ENCODE results near the gene NLE1.
"Not testable (repeated sequence)": the region's sequence is repeated elsewhere in the genome, so short reads cannot be mapped to it uniquely, and the experiment has no call there.

NLE1 gene

DNA sequence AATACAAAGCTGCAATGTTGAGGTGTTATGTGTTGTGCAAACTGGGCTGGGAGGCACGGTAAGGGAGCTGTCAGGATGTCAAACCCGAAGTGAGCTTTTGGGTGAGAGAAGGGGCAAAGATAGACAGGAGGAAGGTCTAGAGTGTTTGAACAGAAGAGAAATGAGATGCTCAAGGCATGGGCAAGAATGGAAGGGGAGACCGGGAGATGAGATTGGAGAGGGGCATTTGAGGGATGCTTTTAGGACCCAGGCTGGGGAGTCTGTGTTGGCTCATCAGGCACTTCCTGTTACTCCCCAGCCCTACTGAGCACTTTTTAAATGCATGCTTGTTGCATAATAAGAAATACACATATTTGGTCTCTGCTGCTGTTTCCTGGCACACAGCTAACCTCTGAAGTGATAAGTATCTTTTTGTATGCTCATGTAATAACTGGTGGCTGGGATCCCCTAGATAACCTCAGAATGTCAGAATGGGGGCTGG is 19.2 kb upstream of the NLE1 start:
- no peak for DNase-seq

DNA sequence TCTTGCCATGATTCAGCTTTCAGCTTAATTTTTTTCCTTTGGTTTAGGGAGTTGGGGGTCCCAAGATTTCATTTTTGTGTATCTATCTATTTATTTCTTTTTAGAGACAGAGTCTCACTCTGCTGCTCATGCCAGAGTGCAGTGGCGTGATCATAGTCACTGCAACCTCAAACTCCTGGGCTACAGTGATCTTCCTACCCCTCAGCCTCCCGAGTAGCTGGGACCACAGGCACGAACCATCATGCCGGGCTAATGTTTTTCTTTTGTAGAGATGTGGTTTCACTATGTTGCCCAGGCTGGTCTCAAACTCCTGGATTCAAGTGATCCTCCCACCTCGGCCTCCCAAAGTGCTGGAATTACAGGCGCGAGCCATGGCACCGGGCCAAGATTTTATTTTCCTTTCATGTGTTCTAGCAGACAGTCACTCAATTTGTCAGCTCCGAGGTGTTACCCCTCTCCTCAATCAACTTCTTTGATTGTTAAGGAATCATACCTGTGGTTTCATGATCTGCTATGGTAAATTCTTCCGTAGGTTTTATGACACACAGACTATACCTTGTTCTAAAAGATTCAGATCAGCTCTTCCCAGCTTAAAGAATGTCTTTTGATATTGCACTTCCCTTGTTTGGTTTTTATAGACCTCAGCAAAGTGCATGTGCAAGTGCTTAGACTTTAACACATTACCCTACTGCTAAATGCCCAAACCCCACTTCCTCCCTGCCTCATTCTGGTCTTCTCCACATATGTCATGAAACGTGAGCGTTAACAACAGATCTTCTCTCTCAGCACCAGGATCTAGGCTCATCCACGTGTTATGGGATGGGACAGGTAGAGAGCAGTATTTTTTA is 18.5 kb upstream of the NLE1 start:
- peak; percentile 52 for DNase-seq

DNA sequence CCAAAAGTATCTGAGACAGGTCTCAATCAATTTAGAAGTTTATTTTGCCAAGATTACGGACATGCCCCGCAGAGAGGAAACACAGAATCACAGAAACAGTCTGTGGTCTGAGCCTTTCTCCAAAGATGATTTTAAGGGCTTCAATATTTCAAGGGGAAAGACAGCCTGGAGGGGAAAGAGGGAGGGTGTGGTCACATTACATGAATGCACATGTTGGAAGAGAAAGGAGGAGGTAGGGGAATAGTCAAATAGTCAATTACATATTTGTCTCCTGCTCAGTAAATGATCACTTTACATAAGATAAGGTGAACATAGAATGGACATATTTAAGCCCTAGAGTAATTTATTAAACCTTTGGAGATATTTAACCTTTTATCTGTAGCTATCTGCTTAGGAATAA is 17.8 kb upstream of the NLE1 start:
- DNase-seq = no peak

DNA sequence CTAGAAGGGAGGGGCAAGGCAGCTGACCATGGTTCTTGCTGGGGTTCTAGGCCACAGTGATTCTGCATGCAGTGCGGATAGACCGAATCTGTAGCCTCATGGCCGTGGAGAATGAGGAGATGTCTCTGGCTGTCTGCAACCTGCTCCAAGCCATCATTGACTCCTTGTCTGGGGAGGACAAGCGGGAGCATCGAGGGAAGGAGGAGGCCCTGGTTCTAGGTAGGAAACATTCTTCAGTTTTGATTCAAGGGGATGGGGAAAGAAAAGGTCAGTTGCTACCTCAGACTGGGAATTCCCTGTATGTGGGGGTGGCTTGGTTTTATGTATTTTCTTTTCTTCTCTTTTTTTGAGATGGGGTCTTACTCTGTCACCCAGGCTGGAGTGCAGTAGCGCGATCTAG is 13.1 kb upstream of the NLE1 start:
- DNase-seq = no peak

DNA sequence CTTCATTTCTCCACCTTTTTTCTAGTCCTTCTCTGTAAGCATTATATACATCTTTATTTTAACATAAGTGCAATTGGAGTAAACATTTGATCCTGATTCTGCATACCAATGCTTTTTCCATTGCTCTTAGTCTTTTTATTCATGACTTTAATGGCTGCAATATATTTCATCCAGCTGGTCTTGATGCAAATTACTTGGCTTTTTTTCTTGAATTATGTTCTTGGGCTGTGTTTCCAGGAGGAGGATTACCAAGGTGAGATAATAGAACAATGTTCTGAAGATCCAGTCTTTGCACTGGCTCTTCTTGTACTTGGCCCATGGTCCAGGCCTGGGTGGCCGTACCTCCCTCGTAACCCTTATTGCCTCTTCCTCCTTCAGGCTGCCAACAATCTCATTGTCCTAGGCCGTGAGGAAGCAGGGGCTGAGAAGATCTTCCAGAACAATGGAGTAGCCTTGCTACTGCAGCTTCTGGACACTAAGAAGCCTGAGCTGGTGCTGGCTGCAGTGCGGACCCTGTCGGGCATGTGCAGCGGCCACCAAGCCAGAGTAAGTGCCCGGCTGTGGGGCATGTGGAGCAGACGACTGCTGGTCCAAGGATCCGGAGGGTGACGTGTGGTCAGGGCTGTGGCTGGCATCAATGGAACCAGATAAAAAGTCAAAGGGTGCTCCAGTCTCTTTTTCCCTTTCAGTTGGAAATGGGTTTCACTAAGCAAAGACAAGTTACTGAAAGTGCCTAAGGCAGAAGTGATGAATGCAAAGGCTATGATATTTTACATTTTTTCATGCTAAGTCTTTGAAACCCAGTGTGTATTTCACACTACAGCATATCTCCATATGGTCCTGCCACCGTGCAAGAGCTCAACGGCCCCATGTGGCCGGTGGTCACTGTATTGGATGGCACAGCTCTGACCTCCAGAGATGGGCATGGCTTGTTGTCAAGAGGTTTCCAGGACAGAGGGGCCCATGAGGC is 12.4 kb upstream of the NLE1 start:
- DNase-seq = no peak

DNA sequence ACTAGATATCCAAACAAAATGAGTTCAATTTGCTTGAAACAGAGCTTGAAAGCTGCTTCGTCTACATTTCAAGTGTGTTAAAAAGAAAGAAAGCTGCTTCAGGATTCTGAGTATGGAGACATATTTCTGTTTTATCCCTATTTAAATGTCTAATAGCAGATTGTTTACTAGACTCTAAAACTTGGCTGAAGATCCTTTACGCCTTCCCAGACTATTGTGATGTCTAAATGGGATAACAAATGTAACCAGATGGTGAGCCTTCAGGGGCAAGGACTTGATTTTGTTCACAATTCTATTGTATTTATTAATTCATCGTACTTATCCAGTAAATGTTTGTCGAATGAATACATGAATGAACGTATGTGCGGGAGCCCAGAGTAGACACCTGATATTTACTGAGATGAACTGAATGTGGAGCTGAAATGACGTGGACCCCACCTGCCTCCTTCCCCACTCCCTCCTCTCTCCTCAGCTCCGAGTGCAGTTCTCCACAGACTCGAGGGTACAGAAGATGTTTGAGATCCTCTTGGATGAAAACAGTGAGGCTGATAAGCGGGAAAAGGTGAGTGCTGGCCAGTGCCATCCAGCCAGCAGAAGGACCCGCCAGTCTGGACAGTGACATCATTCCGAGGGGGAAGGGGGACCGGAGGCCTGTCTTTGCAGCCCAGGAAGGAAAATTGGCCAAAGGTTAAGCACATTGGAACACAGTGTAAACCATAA is 10.5 kb upstream of the NLE1 start:
- no peak for DNase-seq

DNA sequence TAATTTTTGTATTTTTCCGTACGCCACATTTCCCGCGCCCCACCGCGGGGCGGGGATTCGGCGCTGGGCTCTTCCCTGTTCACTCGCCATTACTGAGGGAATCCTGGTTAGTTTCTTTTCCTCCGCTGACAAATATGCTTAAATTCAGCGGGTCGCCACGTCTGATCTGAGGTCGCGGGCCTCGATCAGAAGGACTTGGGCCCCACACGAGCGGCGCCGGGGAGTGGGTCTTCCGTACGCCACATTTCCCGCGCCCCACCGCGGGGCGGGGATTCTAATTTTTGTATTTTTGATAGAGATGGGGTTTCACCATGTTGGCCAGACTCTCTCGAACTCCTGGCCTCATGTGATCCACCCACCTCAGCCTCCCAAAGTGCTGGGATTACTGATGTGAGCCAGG is 9.0 kb upstream of the NLE1 start:
- DNase-seq = not testable (repeated sequence)

DNA sequence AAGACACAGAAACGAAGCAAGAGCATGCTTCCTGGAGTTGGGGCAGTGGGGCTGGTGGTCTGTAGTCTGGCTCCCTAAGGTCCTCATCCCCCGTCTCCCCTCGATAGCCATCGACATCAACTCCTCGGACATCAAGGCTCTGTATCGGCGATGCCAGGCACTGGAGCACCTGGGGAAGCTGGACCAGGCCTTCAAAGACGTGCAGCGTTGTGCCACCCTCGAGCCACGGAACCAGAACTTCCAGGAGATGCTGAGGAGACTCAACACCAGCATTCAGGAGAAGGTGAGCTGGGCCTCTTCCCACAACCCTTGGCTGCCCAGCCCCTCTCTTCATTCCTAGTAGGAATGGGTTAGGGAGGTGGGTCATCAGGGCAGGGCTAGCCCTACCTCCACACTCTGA is 7.8 kb upstream of the NLE1 start:
- no peak for DNase-seq

DNA sequence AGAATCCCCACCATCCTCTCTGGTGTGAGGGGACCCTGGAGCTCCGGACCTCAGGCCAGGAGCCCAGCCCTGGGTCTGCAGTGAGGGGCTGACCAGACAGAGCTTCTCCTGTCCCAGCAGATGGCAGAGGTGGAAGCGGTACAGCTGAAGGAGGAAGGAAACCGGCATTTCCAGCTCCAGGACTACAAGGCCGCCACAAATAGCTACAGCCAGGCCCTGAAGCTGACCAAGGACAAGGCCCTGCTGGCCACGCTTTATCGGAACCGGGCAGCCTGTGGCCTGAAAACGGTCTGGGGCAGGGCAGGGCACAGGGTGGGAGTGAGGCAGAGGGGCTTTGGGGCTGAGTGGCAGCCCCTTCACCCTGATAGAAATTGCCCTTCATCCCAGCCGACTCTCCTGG is 6.0 kb upstream of the NLE1 start:
- no peak for DNase-seq

DNA sequence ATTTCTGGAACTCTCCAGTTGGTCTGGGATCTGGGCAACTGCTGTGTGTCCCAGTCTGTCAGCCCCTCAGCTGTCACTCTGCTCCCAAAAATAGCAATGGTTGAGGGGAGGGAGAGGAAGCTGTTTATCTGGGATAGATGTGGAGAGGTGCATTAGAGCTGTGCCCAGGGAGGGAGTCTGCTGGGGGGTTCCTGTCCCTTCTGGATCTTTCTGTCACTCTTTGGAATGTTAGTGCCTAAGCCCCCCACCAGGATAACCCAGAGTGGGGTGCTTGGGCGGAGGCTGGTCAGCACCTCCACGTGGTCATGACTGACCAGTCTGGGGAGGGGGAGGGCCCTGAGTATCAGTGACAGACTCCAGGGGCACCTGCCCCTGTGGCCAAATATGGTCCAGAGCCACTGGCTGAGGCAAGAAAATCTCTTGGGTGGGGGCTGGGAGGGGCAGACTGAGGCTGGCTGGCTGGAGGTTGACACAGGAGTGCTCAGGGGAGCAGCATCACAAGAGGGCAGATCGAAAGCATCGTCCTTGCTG is 5.3 kb upstream of the NLE1 start, which contains the start of gene UNC45B:
Gene UNC45B, plus strand, starts transcription at position 443 of the 531 bp plus-strand sequence. CDS start 447 bp downstream, outside the sequence.
- no peak for DNase-seq

DNA sequence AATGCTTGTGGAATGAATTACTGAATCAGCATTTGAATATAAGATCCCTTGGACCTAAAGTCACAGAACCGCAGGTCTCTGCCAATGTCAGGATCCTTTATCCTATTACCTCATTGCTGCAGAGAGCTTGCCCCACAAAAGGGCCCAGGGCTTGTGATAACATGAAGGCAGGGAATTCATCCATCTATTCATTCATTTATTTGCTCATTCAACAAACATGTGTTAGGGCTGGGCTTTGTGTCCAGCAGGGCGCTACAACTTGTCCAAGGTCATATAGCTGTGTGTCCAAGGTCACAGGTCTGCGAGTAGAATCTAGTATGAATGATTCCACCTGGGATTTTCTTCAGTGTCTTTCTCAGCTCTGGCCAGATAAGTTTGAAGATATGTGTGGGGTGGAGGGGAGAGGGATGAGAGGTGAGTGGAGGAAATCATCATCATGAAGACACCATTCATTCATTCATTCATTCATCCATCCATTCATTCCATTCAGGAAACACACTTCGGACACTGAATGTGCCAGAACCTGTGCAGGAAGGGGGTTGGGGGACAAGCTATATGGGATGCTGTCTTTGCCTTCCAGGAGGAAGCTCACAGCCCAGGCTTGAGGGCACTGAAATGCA is 4.2 kb upstream of the NLE1 start:
- no peak for DNase-seq

DNA sequence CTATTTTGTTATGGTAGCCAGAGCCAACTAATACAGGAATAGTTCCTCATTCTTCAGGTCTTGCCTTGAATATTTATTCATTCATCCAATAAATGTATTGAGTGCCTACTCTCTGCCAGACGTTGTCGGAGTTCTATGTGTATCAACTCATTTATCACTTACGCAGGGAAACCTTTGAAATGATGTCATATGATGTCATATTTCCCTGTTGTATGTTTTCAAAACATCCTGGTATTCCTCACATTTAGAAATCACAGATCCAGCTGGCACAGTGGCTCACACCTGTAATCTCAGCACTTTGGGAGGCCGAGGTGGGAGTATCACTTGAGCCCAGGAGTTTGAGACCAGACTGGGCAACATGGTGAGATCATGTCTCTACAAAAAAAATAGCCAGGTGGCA is 2.7 kb upstream of the NLE1 start:
- no peak for DNase-seq

DNA sequence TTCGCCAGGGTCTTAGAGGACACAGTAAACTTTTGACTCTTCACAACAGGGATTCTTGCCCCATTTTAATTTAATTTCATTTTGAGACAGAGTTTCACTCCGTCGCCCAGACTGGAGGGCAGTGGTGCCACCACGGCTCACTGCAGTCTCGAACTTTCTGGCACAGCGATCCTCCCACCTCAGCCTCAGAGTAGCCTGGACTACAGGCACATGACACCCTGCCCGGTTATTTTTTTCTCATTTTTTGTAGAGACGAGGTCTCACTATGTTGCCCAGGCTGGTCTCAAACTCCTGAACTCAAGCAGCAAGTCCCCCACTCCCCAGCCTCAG is 329 bp upstream of the NLE1 start:
- DNase-seq = no peak

DNA sequence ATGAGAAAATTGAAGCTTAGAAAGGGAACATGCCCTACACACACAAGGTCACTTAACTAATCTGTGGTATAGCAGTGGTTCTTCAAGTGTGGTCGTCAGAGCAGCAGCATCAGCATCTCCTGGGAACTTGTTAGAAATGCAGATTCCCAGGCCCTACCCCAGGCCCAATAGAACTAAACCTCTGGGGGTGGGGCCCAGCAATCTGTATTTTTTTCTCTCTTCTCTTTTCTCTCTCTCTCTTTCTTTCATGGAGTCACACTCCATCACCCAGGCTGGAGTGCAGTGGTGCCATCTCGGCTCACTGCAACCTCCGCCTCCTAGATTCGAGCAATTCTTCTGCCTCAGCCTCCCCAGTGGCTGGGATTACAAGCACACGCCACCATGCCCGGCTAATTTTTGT is 3.9 kb downstream of the NLE1 start:
- DNase-seq = no peak

DNA sequence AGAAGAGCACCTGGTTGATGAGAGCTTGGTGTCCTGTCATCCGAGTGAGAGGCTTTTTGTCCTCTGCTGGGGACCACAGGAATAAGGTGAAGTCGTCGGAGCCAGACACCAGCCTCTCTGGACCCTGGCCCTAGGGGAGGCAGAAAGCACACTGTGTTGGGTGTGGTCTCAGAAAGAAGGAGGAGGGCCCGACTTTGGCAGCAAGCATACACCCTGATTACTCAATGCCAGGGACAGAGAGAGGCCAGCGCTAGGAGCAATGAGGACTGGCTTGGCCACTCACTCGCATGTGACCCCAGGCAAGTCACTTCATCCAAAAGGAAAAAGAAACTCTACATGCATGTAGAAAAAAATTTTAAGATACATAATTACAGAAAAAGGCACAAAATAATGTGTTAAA is 6.8 kb downstream of the NLE1 start:
- no peak for DNase-seq

DNA sequence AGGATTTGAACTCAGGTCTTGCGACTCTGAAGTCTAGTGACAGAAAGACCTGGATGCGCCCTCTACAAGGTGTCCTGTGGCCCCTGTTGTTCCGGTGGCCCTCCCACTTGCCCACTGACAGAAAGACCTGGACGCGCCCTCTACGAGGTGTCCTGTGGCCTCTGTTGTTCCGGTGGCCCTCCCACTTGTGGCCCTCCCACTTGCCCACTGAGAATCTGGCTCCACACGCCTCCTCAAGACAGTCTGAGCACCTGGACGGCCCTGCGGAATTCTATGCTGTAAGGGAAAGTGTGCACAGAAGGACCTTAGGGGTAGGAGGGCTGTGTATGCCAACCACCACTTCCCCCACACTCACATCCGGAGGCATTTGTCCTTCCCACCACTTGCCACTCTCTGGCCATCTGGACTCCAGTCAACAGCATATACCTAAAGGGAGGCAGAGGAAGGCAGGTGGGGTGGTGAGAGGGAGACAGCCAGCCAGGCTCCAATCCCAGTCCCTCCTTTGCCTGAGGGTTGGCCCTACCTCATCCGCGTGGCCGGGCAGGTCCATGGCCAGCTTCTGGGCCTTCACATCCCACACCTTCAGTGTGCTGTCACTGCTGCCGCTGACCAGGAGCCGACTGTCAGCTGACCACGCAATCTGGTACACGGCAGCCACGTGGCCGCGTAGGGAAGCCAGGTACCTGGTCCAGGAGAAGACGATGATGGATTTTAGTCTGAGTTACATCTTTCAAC is 9.1 kb downstream of the NLE1 start:
- DNase-seq = no peak

DNA sequence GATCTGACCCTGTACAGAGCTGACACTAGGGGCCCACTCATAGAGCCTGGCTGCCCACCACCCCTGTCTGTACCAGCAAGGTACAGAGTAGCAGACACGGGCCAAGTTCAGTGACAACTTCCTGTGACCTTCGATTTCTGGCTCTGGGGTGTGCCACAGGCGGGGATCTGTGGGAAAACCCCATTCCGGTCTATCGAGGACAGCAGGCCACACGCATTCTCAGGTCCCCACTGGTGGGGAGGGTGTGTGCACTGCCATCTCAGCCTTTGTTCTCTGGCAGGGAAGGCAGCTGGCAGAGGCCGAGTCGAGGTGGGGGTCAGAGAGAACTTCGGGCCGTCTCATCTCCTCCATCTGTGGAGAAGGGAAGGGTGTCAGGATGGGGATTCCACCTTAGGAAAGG is 10.0 kb downstream of the NLE1 start:
- no peak for DNase-seq

DNA sequence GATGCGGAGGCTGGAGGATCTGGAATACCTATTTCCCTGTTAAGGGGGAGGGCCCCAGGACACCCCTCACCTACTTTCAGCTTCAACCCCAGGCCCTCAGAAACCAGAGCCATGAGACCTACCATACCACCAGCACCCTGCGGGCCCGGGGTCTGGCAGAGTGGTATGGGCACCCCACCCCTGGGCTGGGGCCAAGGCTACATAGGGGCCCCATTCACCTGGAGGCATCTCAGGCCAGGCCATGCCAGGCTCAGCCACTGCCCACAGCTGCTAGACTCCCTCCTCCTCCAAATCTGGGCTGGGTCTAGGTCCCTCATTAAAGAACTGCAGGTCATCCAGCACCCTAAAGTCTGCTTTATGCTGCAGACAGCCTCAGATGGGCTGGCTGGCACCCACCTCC is 11.7 kb downstream of the NLE1 start:
- no peak for DNase-seq

DNA sequence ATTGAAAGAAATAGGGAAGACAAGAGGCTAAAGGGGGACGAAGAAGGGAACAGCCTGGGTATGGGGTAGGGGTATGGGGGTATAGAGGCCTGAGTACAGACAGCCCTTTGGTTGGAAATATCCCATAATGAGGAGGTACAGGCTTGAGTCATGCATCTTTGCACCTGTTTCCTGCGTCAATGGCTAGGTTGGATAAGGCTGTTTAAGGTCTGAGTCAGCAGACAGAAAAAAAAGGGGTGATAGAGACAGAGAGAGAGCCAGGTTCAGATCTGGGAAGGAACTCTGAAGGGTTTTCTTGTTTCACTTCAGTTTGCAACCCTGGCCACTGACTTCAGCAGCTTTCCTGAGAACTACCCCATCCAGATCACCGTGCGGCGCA is 12.1 kb downstream of the NLE1 start:
- DNase-seq = no peak

DNA sequence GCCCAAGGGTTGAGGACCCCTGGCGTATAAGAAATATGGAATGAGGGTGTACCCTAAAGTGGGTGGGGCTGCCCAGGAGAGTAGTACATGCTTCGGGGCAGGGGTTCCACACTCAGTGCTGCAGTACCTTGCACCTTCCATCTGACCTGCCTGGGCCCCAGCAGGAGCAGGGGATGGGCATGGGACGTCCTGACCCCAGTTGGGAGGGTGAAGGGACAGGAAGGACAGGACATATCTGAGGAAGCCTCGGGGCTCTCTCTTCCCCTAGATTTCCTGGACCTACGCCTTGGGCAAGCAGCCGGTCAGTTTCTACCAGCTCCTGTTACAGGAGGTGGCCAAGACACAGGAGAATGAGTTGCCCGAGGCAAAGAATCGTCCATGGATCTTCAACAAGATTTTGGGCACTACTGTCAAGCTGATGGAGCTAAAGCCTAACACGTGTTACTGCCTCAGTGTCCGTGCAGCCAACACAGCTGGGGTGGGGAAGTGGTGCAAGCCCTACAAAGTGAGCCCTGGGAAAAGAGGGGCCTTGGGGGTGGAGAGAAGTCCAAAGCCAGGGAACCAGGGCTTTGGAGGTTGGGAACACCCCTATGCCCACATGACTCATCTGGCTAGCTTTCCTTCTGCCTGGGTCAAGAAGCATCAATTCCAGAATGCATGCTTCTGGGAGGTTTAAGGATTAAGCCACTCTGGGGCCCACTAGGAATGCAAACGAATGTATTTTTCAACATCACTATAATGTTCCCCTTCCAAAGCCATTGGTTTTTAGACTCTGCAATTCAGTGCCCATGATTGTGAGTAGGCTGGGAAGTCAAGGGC is 12.7 kb downstream of the NLE1 start:
- DNase-seq = no peak
